Keratinocyte (primary cell): Measurements from ENCODE around the gene EID2B. TPM values are rescaled to one million over a fixed set of nuclear protein-coding genes. Genes with fewer than 3 reads are reported as not detected.

Experiments
- DNase-seq: peaks from one replicate; pipeline ENCODE4 v3.0.0-alpha.2; 2011; ENCODE audit warnings: low read depth, missing footprints, low spot score
- FAIRE-seq: peaks from 2 replicates; lab custom pipeline; 2011; peaks lifted over from hg19 to GRCh38; lab: Jason Lieb, UNC
- H2AFZ ChIP-seq: 2 replicates; pipeline ENCODE4 v1.6.0; 2012; ENCODE audit warnings: low read length, control low read depth, inconsistent platforms; ENCODE audit not compliant: control insufficient read depth
- H3K27ac ChIP-seq: 2 replicates; pipeline ENCODE4 v1.5.1; 2011; ENCODE audit warnings: low read length; ENCODE audit not compliant: control insufficient read depth, insufficient read depth
- H3K27me3 ChIP-seq: 3 replicates; pipeline ENCODE4 v1.6.0; 2011; ENCODE audit warnings: low read length; ENCODE audit not compliant: control insufficient read depth, insufficient read depth; ENCODE audit errors: extremely low read depth
- H3K36me3 ChIP-seq, 2 experiments: 2 replicates in 1 of 2; 3 replicates in 1 of 2; pipeline ENCODE4 v1.5.1; 2011; ENCODE audit warnings: low read length in 2 of 2, mild to moderate bottlenecking in 1 of 2; ENCODE audit not compliant: control insufficient read depth in 2 of 2, insufficient read depth in 2 of 2; ENCODE audit errors: extremely low read depth in 1 of 2
- H3K4me1 ChIP-seq: 3 replicates; pipeline ENCODE4 v1.5.1; 2011; ENCODE audit warnings: low read length; ENCODE audit not compliant: control insufficient read depth, insufficient read depth; ENCODE audit errors: extremely low read depth
- H3K4me2 ChIP-seq: 3 replicates; pipeline ENCODE4 v1.6.0; 2011; ENCODE audit warnings: low read depth, low read length; ENCODE audit not compliant: control insufficient read depth, insufficient read depth; ENCODE audit errors: extremely low read depth
- H3K4me3 ChIP-seq, 3 experiments: fragments of 200-600 bp in 1 of 3; sonication (generic) in 1 of 3; 2 replicates in 2 of 3; 3 replicates in 1 of 3; pipeline ENCODE4 v1.5.1; 2011 to 2016; ENCODE audit warnings: low read length in 3 of 3, mild to moderate bottlenecking in 3 of 3, control low read depth in 2 of 3, inconsistent platforms in 1 of 3, low read depth in 1 of 3, mixed read lengths in 1 of 3, mixed run types in 1 of 3, moderate library complexity in 1 of 3; ENCODE audit not compliant: control insufficient read depth in 2 of 3, insufficient read depth in 2 of 3; ENCODE audit errors: extremely low read depth in 1 of 3
- H3K79me2 ChIP-seq: 2 replicates; pipeline ENCODE4 v1.6.0; 2012; ENCODE audit warnings: low read length; ENCODE audit not compliant: control insufficient read depth, insufficient read depth
- H3K9ac ChIP-seq: 3 replicates; pipeline ENCODE4 v1.6.0; 2011; ENCODE audit warnings: low read length; ENCODE audit not compliant: control insufficient read depth, insufficient read depth; ENCODE audit errors: extremely low read depth
- H3K9me1 ChIP-seq: 3 replicates; pipeline ENCODE4 v1.6.0; 2011; ENCODE audit warnings: low read length; ENCODE audit not compliant: control insufficient read depth, insufficient read depth; ENCODE audit errors: extremely low read depth
- H3K9me3 ChIP-seq: 2 replicates; pipeline ENCODE4 v1.5.1; 2012; ENCODE audit warnings: low read depth, low read length; ENCODE audit not compliant: control insufficient read depth
- H4K20me1 ChIP-seq: 3 replicates; pipeline ENCODE4 v1.6.0; 2011; ENCODE audit warnings: low read length; ENCODE audit not compliant: control insufficient read depth, insufficient read depth; ENCODE audit errors: extremely low read depth
- EZH2 ChIP-seq: IDR thresholded peaks from one replicate; pipeline ENCODE4 v1.6.1; 2012; ENCODE audit warnings: inconsistent platforms, mild to moderate bottlenecking, low read length, moderate library complexity
- dilution Hi-C: fragments of 300-500 bp; cut with MboI; formaldehyde crosslinking; loops from one replicate; pipeline ENCODE4 v1.7.0; 2020; ENCODE audit warnings: low sequenced_read_pairs; ENCODE audit not compliant: extremely low pct_ligation_motif_present
- polyA plus RNA-seq, 5 experiments: library from polyadenylated mRNA; depleted of rRNA in 3 of 5; stranded (reverse) in 3 of 5; stranded (forward) in 1 of 5; unstranded in 1 of 5; fragments of >200 nt; gene quantifications; 1 replicate in 1 of 5; 2 replicates in 3 of 5; 3 replicates in 1 of 5; pipeline versions ENCODE4 v1.2.1 to v1.2.3, GENCODE V29; 2011 to 2012; ENCODE audit warnings: missing spikeins in 2 of 5, low read depth in 1 of 5, low replicate concordance in 1 of 5
- TF ChIP-seq, protein P1 (sequence below), 3 experiments: IDR thresholded peaks in 1 of 3; conservative IDR thresholded peaks in 1 of 3; optimal IDR thresholded peaks in 1 of 3; 2 replicates in 2 of 3; 3 replicates in 1 of 3; pipeline versions ENCODE3 to v1.5.1; 2011; ENCODE audit warnings: low read length in 3 of 3, mild to moderate bottlenecking in 3 of 3, moderate library complexity in 2 of 3, control low read depth in 1 of 3, inconsistent platforms in 1 of 3; ENCODE audit not compliant: insufficient read depth in 2 of 3; ENCODE audit errors: extremely low read depth in 1 of 3

EID2B gene
- polyA plus RNA-seq, 1 donor (not counting 4 experiments of a cell fraction or from before 2014, with no cell fraction given), result 1.1 TPM

DNA sequence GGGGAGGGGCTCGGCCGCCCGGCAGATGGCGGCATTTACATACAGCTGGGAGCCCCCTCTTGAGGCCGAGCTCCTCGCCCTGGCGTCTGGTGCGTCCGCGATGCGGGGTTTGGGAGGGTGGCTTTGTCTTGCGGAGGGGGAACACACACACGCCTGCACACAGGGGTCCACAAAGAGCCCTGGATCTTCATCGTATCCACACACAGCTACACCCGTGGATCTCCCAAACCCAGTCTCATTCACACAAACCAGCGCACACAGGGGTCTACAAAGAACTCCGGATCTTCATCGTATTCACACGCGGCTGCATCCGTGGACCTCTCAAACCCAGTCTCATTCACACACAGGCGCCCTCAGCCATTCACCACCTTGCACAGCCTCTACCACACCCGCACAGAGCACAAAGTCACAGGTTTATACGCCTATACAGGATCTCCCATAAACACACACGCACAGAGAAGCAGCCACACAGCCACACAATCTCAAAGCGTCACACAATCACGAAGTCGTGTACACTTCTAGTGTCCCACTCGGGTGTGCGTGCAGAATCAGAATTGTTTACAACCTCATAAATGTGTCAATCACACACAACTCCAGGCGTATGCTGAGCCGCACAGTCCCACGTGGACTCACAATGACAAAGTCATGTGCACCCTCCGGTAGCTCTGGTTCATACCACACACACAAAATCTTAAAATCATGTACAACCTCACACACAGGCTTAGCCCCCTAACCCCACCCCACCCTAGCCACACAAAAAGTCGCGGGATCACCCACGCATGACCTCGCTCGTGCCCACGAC is 34.5 kb downstream of the EID2B start:
- no peak for DNase-seq
- H3K9ac ChIP-seq, result no peak overlapping the region
- no peaks in the 10 kb centered on the region for H3K9me1 ChIP-seq
- TF ChIP-seq, protein P1, sequence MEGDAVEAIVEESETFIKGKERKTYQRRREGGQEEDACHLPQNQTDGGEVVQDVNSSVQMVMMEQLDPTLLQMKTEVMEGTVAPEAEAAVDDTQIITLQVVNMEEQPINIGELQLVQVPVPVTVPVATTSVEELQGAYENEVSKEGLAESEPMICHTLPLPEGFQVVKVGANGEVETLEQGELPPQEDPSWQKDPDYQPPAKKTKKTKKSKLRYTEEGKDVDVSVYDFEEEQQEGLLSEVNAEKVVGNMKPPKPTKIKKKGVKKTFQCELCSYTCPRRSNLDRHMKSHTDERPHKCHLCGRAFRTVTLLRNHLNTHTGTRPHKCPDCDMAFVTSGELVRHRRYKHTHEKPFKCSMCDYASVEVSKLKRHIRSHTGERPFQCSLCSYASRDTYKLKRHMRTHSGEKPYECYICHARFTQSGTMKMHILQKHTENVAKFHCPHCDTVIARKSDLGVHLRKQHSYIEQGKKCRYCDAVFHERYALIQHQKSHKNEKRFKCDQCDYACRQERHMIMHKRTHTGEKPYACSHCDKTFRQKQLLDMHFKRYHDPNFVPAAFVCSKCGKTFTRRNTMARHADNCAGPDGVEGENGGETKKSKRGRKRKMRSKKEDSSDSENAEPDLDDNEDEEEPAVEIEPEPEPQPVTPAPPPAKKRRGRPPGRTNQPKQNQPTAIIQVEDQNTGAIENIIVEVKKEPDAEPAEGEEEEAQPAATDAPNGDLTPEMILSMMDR (optimal IDR thresholded peaks at IDR 0.05 in 1 of 3, IDR thresholded peaks at IDR 0.05 in 1 of 3, conservative IDR thresholded peaks at IDR 0.05 in 1 of 3; ENCODE audit: extremely low read depth in 1 of 3, insufficient read depth in 2 of 3, low read length in 3 of 3), result peak; percentile 13 to 53 (median 20)
- no peak for TF ChIP-seq EZH2
- H2AFZ ChIP-seq, result peak overlapping the region; percentile 49
- peaks cover 40% of the 10 kb centered on the region for H3K27me3 ChIP-seq
- no peaks in the 10 kb centered on the region for H3K9me3 ChIP-seq
- peaks cover 6% of the 10 kb centered on the region for H3K4me1 ChIP-seq
- dilution Hi-C loops, result no loop called here
- H3K4me2 ChIP-seq, result peak overlapping the region; percentile 79
- peak overlapping the region in 1 of 3 experiments; percentile 33 for H3K4me3 ChIP-seq
- peak; percentile 13 for FAIRE-seq
- H3K27ac ChIP-seq, result no peak overlapping the region
- H4K20me1 ChIP-seq, result no peaks in the 10 kb centered on the region
- H3K36me3 ChIP-seq, result no peaks in the 10 kb centered on the region
- H3K79me2 ChIP-seq, result no peaks in the 10 kb centered on the region

DNA sequence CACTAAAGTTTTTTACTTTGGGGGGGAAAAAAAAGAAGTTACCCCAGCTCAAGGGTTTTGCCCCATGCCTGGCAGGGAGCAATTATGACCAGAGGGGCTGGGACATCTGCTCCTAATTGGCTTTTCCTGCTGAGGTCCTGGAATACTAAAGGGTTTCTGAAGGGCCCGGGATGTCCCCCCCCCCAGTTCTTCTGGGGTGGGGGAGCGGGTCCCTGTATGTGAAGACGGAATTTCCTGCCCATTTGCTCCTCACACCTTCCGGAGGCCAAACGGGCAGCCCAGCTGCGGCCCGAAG is 35.0 kb downstream of the EID2B start:
- H4K20me1 ChIP-seq, result no peaks in the 10 kb centered on the region
- no peak overlapping the region for H3K4me3 ChIP-seq
- H3K27ac ChIP-seq, result no peak overlapping the region
- peak overlapping the region; percentile 79 for H3K4me2 ChIP-seq
- H3K9me3 ChIP-seq, result no peaks in the 10 kb centered on the region
- FAIRE-seq, result no peak
- TF ChIP-seq, protein P1 (optimal IDR thresholded peaks at IDR 0.05 in 1 of 3, IDR thresholded peaks at IDR 0.05 in 1 of 3, conservative IDR thresholded peaks at IDR 0.05 in 1 of 3; ENCODE audit: extremely low read depth in 1 of 3, insufficient read depth in 2 of 3, low read length in 3 of 3), result no peak
- TF ChIP-seq EZH2, result no peak
- H3K9ac ChIP-seq, result no peak overlapping the region
- no peak overlapping the region for H2AFZ ChIP-seq
- dilution Hi-C loops, result no loop called here
- no peak for DNase-seq
- H3K79me2 ChIP-seq, result no peaks in the 10 kb centered on the region
- H3K27me3 ChIP-seq, result peaks cover 36% of the 10 kb centered on the region
- no peaks in the 10 kb centered on the region for H3K9me1 ChIP-seq
- peaks cover 10% of the 10 kb centered on the region for H3K4me1 ChIP-seq
- H3K36me3 ChIP-seq, result no peaks in the 10 kb centered on the region
